AG20443 (cell line): ENCODE data around the gene KRTAP4-7.
"Not testable (repeated sequence)": the region's sequence is repeated elsewhere in the genome, so short reads cannot be mapped to it uniquely, and the experiment has no call there.

Source experiments
- DNase-seq: peaks from one replicate; pipeline ENCODE4 v3.0.0; 2012; ENCODE audit warnings: low spot score, mixed read lengths

KRTAP4-7 gene

GRCh38 chr17:41065016-41065689 is 18.8 kb upstream of the KRTAP4-7 start:
- not testable (repeated sequence) for DNase-seq

GRCh38 chr17:41065829-41066624 is 17.9 kb upstream of the KRTAP4-7 start, which contains the start of gene KRTAP2-4:
Gene KRTAP2-4, minus strand, starts transcription at chr17:41065879. Its CDS starts 34 bp downstream, at chr17:41065845.
- peak; percentile 68 for DNase-seq

GRCh38 chr17:41067281-41067680 is 16.7 kb upstream of the KRTAP4-7 start:
- DNase-seq = no peak

- DNase-seq = no peak
Measured at GRCh38 chr17:41069031-41069430, 14.9 kb upstream of the KRTAP4-7 start.

DNA sequence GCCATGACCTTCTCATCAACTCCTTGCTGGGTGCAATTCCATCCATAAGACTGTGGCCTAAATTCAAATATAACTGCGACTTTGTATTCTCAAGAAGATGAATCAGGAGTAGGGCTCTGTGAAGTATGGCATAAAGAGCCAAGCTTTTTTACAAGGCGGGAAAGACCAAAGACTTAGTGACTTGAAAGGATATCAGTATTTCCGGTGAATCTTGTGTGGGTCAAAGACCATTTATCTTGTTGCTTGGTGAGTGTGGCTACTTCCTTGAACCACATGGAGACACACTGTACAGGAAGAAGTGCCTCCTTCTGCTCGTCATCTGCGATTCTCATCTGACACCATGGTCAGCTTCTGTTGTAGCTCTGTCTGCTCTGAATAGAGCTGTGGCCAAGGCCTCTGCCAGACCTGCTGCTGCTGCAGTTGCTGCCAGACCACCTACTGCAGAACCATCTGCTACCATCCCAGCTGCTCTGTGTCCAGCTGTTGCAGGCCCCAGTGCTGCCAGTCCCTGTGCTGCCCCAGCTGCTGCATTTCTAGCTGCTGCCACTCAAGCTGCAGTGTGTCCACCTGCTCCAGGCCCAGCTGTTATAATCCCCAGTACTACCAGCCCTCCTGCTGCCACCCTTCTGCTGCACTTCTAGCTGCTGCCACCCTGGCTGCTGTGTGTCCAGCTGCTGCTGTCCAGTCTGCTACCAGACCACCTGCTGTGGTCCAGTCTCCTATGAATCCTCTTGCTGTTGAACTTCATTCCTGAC is 12.2 kb upstream of the KRTAP4-7 start:
- no peak for DNase-seq

DNA sequence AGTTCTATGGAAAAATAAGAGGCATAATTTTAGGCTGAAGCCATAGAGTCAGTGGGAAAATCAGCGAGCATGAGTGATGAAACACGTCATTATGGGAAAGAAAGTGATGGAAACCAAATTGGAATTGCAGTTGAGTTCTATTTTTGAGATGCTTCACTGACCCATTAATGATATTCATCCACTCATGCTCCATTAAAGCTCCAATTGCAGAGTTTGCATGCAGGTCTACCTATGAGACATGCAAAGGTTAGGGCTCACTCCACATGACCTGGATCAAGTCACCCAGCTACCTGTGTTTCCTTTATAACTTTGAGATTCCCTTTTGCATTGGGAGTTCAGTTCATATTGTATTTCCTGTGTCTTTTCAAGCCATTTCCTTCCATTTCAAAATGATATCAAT is 10.3 kb upstream of the KRTAP4-7 start:
- DNase-seq = no peak

DNA sequence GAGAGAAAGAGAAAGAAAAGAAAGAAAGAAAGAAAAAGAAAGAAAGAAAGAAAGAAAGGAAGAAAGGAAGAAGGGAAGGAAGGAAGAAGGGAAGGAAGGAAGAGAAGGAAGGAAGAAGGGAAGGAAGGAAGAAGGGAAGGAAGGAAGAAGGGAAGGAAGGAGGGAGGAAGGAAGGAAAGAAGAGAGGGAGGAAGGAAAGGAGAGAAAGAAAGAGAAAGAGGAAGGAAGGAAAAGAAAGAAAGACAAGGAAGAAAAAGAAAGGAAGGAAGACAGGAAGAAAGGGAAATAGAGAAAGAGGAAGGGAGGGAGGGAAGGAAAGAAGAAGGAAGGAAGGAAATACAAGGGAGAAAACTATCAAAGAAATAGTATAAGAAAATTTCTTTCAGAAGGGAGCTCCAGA is 7.2 kb upstream of the KRTAP4-7 start:
- no peak for DNase-seq

GRCh38 chr17:41082626-41083025 is 1.3 kb upstream of the KRTAP4-7 start:
- DNase-seq = no peak

DNA sequence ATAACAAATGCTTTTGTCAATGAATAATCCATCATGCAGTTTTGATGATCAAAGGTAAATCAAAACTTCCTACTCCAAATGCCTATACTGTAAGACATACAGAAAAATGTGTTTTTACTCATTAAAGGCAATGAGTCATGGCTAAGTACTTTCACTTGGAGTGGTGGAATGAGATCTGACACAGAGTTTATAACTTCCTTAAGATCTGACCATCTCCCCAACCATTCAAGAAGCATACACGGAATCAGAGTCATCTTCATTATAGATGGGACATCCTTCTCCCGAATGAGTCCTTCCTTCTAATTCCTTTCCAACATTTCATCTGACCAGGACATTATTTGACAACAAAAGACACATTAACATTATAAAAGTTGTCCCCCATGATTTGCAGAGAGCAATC is 523 bp upstream of the KRTAP4-7 start:
- DNase-seq = not testable (repeated sequence)

GRCh38 chr17:41088760-41089352 is 4.9 kb downstream of the KRTAP4-7 start:
- DNase-seq = not testable (repeated sequence)

- DNase-seq = no peak
Measured at GRCh38 chr17:41096055-41096454, 12.1 kb downstream of the KRTAP4-7 start.

DNA sequence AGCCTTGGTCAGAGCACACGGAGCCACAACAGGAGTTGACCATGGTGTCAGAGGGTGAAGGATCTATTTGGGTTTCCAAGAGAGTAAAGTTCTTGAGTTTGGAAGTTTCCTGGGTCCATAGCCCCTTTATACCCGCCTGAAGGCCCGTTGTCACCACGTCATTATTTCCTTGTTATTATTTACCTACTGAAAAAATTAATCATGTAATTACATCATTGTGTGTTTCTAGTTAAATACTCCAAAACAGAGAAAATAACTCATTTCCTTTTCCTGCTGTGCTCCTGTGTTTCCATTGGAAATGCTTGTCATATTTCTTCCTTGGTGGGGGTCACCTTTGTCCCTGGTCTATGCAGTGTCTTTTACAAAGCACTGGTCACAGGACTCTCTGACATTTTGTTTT is 14.1 kb downstream of the KRTAP4-7 start, which contains the start of gene KRTAP4-8:
Gene KRTAP4-8 (minus strand): TSS at position 101 of the 400 bp plus-strand sequence. CDS start 58 bp downstream, at position 43.
- DNase-seq = no peak

- DNase-seq = peak; percentile 25
Measured at GRCh38 chr17:41098481-41098880, 14.5 kb downstream of the KRTAP4-7 start.

- DNase-seq = not testable (repeated sequence)
Measured at GRCh38 chr17:41099682-41100480, 15.9 kb downstream of the KRTAP4-7 start.

- DNase-seq = no peak
Measured at GRCh38 chr17:41101586-41102259, 17.8 kb downstream of the KRTAP4-7 start, which contains the start of gene KRTAP4-16. Gene KRTAP4-16, minus strand, starts transcription at chr17:41102209. Its CDS starts 0 bp downstream, at chr17:41102209.

- DNase-seq = no peak
Measured at GRCh38 chr17:41103896-41104295, 19.9 kb downstream of the KRTAP4-7 start.

DNA sequence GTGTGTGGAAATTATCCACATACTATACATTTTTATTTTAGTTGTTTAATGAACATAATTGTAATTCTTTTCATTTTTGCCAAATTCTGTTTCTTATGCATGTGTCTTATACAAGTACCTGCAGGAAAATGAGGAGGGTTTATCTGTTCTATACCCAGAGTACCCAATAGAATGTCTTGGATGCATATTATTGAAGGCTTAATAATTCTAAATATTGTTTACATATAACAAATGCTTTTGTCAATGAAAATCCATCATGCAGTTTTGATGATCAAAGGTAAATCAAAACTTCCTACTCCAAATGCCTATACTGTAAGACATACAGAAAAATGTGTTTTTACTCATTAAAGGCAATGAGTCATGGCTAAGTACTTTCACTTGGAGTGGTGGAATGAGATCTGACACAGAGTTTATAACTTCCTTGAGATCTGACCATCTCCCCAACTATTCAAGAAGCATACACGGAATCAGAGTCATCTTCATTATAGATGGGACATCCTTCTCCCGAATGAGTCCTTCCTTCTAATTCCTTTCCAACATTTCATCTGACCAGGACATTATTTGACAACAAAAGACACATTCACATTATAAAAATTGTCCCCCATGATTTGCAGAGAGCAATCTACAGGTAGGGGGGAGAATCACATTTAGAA is 20.6 kb downstream of the KRTAP4-7 start:
- DNase-seq = not testable (repeated sequence)

DNA sequence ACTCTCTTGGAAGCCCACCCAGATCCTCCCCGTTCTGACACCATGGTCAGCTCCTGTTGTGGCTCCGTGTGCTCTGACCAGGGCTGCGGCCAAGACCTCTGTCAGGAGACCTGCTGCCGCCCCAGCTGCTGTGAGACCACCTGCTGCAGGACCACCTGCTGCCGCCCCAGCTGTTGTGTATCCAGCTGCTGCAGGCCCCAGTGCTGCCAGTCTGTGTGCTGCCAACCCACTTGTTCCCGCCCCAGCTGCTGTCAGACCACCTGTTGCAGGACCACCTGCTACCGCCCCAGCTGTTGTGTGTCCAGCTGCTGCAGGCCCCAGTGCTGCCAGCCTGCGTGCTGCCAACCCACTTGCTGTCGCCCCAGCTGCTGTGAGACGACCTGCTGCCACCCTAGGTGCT is 21.4 kb downstream of the KRTAP4-7 start, which contains the start of gene KRTAP4-9:
Gene KRTAP4-9 (plus strand): TSS at position 43 of the 400 bp plus-strand sequence. CDS start 0 bp downstream, at position 43.
- DNase-seq = not testable (repeated sequence)

- DNase-seq = no peak
Measured at GRCh38 chr17:41107941-41108450, 24.0 kb downstream of the KRTAP4-7 start.
